Measurements from ENCODE around the gene PC. TPM values are rescaled to one million over a fixed set of nuclear protein-coding genes. Genes with fewer than 3 reads are reported as not detected.

PC gene
- total RNA-seq, 4 donors from 2014 or later, result 13.1 to 67.6 (median 32.1) TPM

DNA sequence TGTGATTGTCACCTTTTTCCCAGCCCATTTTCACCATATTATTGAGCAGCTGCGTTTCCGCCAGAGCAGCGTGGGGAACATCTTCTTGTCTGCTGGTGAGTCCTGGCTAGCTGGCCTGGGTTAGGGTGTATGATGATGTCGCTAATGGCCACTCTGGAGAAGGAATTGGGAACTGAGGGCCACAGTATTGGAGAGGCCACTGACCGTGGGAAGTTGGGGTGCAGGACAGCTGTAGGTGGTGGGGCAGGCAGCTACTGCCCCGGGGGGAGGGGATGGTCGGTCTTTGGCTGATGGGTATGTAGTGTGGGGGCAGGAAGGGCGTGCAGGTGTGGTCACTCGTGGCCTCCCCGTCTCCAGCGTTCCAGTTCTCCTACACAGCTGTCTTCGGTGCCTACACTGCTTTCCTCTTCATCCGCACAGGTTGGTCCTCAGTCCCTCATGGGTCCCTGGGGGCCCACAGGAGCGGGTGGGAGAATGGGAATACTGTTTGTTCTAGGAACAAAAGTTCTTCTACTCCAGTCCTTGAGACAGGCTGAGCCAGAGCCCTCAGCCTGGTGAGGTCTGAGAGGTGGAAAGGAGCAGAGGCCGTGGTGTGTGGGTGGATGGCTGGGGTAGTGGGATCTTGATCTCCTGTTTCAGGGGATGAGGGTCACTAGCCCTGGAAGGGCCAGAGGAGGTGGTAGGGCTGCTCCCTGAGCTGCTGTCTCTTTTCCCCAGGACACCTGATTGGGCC lies 112.9 kb downstream of the PC start:
- Histone ChIP-seq H3K27me3 (no peaks in the 10 kb centered on the region), H3K4me3 (no peak overlapping the region), H3K27ac (no peak overlapping the region), H3K4me1 (peaks cover 18 to 25% of the 10 kb centered on the region in 2 donors), H3K36me3 (peaks cover 0 to 31% of the 10 kb centered on the region in 2 donors), H3K9me3 (no peaks in the 10 kb centered on the region)
- in situ Hi-C loops (cut with MboI; ENCODE audit: low sequenced_read_pairs in 4 of 4) (loop anchor here in 3 of 4 donors (25.0 kb wide), 2 partner anchors 258 to 433 kb away; partner anchors contain the start of genes CCDC87 (in 2 of the 3), CCS (in 2 of the 3) and NPAS4 (in 1 of the 3)), intact Hi-C loops (cut with DNase I; ENCODE audit: low total_unique reads) (loop anchor here (2.0 kb wide), 1 partner anchor 37 kb away; no protein-coding TSS in a partner anchor)
- TF ChIP-seq POLR2A (IDR thresholded peaks at IDR 0.05) (no peak), CTCF (IDR thresholded peaks at IDR 0.05 in 4 of 5, conservative IDR thresholded peaks at IDR 0.05 in 1 of 5) (no peak)
- DNase-seq, result no peak
- no peak for ATAC-seq

DNA sequence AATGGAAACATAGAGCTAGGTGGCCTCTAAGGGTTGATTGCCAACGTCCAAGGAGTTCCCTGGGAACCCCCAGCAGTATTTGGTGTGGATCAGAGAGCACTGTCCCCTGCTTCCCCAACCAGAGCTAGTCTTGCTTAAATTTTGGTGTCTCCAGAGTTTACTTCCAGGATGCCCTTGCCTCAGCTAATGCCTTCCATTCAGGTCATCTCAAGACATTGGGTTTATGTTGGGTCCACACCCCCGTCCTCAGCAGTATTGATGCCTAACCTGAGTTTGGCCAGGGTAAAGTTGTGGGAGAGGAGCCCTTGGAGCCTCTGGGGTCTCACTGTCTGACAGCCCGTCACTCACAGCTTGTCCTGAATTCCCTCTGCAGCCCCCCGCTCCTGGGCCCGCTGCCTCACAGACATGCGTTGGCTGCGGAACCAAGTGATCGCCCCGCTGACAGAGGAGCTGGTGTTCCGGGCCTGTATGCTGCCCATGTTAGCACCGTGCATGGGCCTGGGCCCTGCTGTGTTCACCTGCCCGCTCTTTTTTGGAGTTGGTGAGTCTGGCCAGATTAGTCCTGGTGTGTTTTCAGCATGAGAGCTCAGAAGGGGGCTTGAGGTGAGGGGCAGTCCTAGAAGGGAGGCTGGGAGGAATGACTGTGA lies 113.6 kb downstream of the PC start:
- no peak for DNase-seq
- TF ChIP-seq POLR2A (IDR thresholded peaks at IDR 0.05) (no peak), CTCF (IDR thresholded peaks at IDR 0.05 in 4 of 5, conservative IDR thresholded peaks at IDR 0.05 in 1 of 5) (no peak)
- in situ Hi-C loops (cut with MboI; ENCODE audit: low sequenced_read_pairs in 4 of 4), result loop anchor here in 3 of 4 donors (25.0 kb wide), 2 partner anchors 257 to 432 kb away; partner anchors contain the start of genes CCDC87 (in 2 of the 3), CCS (in 2 of the 3) and NPAS4 (in 1 of the 3)

GRCh38 chr11:66843776-66844495 lies 114.2 kb downstream of the PC start:
- in situ Hi-C loops (cut with MboI; ENCODE audit: low sequenced_read_pairs in 4 of 4), result loop anchor here in 3 of 4 donors (25.0 kb wide), 2 partner anchors 257 to 432 kb away; partner anchors contain the start of genes CCDC87 (in 2 of the 3), CCS (in 2 of the 3) and NPAS4 (in 1 of the 3)
- Histone ChIP-seq H3K4me3 (peak overlapping the region; percentile 95 to 99 (median 98)), H3K36me3 (peaks cover 0 to 31% of the 10 kb centered on the region in 2 donors), H3K27ac (peak overlapping the region; percentile 95 to 98 (median 98)), H3K9me3 (no peaks in the 10 kb centered on the region), H3K27me3 (no peaks in the 10 kb centered on the region), H3K4me1 (peaks cover 18 to 25% of the 10 kb centered on the region in 2 donors)
- ATAC-seq (peak; percentile 6 to 28), DNase-seq (no peak)
- TF ChIP-seq POLR2A (IDR thresholded peaks at IDR 0.05) (no peak), CTCF (IDR thresholded peaks at IDR 0.05 in 4 of 5, conservative IDR thresholded peaks at IDR 0.05 in 1 of 5) (no peak)
- intact Hi-C loops (cut with DNase I; ENCODE audit: low total_unique reads), result loop anchor here (1.0 to 5.0 kb wide), 4 partner anchors 12 to 499 kb away; partner anchors contain the start of genes BRMS1 and PC

More for the DNA sequence above, 113.6 kb downstream of the PC start:
- no peaks in the 10 kb centered on the region for H3K9me3 ChIP-seq
- intact Hi-C loops (cut with DNase I; ENCODE audit: low total_unique reads), result loop anchor here (2.0 to 5.0 kb wide), 2 partner anchors 38 to 113 kb away; partner anchors contain the start of gene PC
- ATAC-seq, result no peak
- peak overlapping the region in 3 of 4 donors; percentile 96 to 99 (median 99) for H3K4me3 ChIP-seq
- H3K4me1 ChIP-seq, result peaks cover 18 to 25% of the 10 kb centered on the region in 2 donors
- H3K36me3 ChIP-seq, result peaks cover 0 to 31% of the 10 kb centered on the region in 2 donors
- H3K27ac ChIP-seq, result peak overlapping the region; percentile 95 to 98 (median 98)
- H3K27me3 ChIP-seq, result no peaks in the 10 kb centered on the region

All from gastrocnemius medialis (tissue), 4 donors.